HTR-8/SVneo (cell line): Measurements from ENCODE around the gene PELI1.
A peak's percentile ranks its signal among the peaks of the same experiment; 100 is the strongest.

ENCODE experiments used
- DNase-seq: peaks from one replicate; pipeline ENCODE4 v3.0.0; 2011; ENCODE audit warnings: low spot score, mixed read lengths; ENCODE audit not compliant: insufficient read length
- FAIRE-seq: peaks from 2 replicates; lab custom pipeline; 2011; peaks lifted over from hg19 to GRCh38; lab: Jason Lieb, UNC

Gene PELI1

DNA sequence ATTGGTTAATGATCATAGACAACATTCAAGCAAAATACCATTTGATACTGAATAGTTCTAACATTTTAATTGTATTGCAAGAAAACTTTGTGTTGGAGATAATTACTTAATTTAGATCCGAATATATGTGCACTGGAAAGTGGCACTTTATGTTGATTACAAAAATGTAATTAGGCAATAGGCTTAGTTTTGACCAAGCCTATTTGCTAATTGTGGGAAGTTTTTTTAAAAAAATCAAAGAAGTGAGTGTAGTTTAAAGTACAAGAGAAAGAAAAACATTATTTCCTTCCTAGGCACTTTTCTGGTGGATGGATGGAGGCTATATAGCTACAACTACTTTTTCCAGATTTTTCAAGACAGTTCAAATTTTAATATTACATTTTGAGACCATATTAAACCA is 18.3 kb upstream of the PELI1 start:
- DNase-seq = no peak
- no peak for FAIRE-seq

DNA sequence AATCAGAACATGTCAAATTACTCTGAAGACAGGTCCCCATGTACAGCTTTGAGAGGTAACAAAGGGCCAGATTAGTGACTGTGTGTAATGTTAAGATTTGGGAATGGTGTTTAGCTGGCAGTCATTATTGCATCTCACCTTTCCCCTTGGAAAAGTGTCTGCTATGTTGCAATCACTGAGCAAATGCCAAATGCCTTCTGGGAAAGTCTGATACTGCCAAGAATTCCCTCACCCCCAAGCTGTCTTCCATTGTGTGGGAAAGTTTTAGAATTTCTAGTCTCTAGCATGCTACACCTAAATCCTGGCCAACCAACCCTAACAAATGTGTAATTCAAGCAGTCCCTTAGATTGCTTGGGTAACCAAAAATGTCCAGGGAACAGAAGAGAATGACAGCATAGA is 13.6 kb upstream of the PELI1 start:
- no peak for FAIRE-seq
- no peak for DNase-seq

GRCh38 chr2:64153811-64154210 is 9.6 kb upstream of the PELI1 start:
- DNase-seq (no peak), FAIRE-seq (no peak)

- DNase-seq (no peak), FAIRE-seq (no peak)
Observed at GRCh38 chr2:64151476-64151875, 7.3 kb upstream of the PELI1 start.

- no peak for DNase-seq
- no peak for FAIRE-seq
Observed at GRCh38 chr2:64145714-64146113, 1.5 kb upstream of the PELI1 start.

- no peak for FAIRE-seq
- no peak for DNase-seq
Observed at GRCh38 chr2:64145119-64145518, 899 bp upstream of the PELI1 start.

GRCh38 chr2:64143169-64144056 is 807 bp downstream of the PELI1 start:
- DNase-seq (no peak), FAIRE-seq (no peak)

- FAIRE-seq (no peak), DNase-seq (no peak)
Observed at GRCh38 chr2:64142741-64143168, 1.5 kb downstream of the PELI1 start.

- FAIRE-seq = no peak
Observed at GRCh38 chr2:64141674-64142405, 2.4 kb downstream of the PELI1 start.

GRCh38 chr2:64140665-64141200 is 3.5 kb downstream of the PELI1 start:
- no peak for DNase-seq
- no peak for FAIRE-seq

More at GRCh38 chr2:64141674-64142405, 2.4 kb downstream of the PELI1 start:
- no peak for DNase-seq

DNA sequence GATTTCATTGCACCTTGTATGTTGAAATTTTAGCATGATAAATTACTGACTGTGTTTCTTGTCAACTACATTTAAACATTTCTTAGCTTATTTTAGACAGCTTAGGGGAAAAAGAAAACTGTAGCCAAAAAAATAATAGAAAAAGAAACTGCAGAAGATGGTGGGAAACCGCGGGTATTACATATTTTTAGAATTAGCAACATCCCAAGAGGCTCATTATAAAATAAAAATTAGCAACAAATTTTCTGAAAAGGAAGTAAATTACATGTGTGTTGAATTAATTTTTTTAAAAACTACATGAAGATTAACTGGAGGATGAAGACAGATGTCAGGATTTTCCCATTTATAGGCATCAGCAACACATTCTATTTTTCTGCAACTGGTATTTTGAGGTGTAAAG is 4.3 kb downstream of the PELI1 start:
- FAIRE-seq = no peak

DNA sequence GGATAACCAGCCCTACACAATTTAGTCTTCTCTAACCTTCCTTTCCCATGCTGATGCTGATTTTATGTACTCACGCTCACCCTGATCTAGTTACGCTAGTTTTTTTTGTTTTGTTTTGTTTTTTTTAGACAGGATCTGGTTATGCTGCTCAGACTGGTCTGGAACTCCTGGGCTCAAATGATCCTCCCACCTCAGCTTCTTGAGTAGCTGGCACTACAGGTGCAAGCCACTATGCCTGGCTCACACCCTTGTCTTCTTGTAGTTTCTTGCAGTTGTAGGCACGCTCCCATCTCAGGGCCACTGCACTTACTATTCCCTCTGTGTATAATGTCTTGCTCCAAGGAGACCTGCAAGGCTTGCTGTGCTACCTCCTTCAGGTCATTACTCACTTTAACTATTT is 6.2 kb downstream of the PELI1 start:
- DNase-seq (no peak), FAIRE-seq (no peak)

More for the DNA sequence above, 4.3 kb downstream of the PELI1 start:
- DNase-seq = no peak

DNA sequence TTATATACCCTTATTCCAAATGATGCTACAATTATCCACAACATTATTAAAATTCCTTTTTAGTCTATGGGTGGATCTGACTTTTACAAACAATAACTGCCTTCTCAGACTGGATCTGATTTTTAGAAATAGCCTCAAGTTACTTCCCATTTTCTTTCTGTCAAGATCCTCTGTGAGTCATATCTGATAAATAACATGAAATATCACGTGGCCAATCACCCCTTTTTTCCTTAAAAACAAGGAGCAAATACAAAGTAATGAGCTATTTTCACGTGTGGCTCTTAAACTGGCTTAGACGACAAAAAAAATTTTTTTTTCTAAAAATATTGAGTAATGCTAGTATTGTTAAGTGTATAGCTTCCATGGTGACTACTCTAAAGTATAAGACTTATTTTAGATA is 6.7 kb downstream of the PELI1 start:
- no peak for DNase-seq
- no peak for FAIRE-seq

DNA sequence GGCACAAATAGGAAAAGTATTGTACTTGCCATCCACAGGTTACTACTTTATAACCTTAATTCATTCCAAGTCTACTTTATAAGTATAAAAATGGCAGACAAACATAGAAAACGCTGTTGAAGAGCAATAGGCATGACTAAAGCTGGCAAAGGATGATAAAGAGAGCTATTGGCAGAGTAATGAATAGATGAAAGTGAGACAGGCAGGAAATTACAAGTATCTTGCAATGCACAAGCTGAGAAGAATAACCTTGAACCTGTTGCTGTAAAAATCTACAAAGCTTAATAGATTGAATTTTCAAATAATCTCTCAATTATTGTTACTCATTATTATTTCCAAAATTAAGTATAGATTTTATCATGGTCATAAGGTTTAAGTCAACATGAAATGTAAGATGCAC is 8.8 kb downstream of the PELI1 start:
- no peak for FAIRE-seq
- no peak for DNase-seq

DNA sequence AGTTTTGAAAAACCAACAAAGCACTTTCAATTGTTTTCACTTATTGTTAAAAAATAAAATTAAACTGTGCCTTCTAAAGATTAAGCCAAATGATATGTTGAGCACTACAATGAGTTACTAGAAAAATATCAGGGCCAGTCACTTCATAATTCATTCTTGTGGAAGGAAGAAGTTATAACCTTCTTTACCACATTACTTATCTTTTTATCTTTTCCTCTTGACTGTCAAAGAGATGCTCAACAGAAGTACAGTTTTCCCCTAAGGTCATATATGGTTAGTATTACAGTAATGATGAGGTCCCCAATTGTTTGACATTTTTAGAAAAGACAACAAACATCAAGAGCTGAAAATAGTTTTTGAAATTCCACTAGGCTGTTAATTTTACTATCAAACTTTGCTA is 9.4 kb downstream of the PELI1 start:
- DNase-seq (no peak), FAIRE-seq (no peak)

GRCh38 chr2:64133828-64134227 is 10.4 kb downstream of the PELI1 start:
- FAIRE-seq (no peak), DNase-seq (peak; percentile 36)

DNA sequence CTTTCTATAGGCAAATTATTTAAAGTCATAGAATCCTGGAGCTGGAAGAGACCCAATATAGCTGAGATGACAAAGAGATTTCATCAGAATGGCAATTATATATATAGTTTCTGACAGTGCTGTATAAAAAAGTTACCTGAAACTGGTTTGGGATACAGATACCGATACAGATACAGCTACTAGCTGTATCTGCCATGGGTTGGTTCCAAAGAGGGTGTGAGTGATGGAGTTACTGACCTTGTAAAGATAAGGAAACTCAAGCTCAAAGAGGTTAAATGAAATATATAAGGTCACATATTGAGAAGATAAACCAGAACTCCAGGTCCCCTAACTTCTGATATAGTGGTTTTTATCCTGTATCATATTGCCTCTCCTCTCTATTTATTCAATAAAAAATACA is 10.9 kb downstream of the PELI1 start:
- FAIRE-seq = no peak
- no peak for DNase-seq

DNA sequence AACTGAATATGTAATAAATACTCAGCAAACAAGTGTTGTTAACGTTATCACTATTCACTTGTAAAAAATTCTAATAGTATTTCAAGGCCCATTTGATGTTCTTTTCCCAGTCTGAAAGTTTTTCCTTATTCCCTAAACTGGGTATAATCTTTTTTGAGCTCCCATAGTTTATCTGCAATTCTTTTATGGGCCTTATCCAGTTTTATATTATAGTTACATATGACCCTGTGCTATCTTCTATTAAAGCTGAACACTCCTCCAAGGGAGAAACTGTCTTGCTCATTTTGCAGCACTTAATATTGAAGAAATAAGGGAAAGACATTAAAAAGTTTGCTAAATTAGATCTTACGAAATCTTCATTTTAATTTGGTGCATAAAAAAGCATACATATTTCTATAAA is 13.9 kb downstream of the PELI1 start:
- FAIRE-seq (no peak), DNase-seq (no peak)

DNA sequence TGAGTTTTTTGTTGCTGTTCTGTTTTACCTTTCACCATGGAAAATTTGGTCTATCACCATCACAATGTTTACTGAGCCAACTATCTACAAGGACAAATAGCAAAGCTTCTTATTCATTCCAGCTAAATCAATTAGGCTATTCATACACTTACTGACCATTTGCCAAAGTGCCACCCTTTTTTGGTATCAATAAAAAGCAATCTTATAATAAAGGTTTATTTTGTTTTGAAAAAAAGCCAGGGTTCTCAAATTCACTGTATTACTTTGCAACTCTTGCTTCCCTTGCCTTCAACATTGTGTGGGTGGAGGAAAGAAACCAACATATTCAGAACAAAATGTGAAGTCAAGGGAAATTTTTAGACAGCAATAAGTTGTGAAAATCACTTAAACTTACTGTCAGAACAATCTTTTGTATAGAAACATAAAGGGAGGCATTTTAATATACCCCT is 15.3 kb downstream of the PELI1 start:
- DNase-seq = no peak
- FAIRE-seq = no peak

GRCh38 chr2:64128406-64128805 is 15.8 kb downstream of the PELI1 start:
- FAIRE-seq = no peak
- DNase-seq = no peak

DNA sequence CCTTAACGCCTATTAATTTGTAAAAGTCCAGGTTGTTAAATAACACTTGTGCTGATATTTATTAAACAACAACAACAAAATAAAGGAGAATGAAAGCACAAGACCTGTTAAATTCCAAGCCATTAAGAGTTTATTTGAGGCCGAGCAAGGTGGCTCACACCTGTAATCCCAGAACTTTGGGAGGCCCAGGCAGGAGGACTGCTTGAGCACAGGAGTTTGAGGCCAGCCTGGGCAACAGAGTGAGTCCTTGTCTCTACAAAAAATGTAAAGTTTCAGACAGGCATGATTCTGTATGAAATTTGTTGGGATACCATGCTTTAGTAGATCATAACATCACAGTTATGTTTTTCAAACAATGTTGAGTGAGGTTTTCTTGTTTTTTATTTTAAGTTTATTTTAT is 17.1 kb downstream of the PELI1 start:
- FAIRE-seq = no peak
- no peak for DNase-seq
